ENCODE measurements around the gene PRDM5. TPM values are rescaled to one million over a fixed set of nuclear protein-coding genes. Genes with fewer than 3 reads are reported as not detected.

Gene PRDM5
- total RNA-seq, 2 donors from 2014 or later, result 9.9 to 18.9 TPM

DNA sequence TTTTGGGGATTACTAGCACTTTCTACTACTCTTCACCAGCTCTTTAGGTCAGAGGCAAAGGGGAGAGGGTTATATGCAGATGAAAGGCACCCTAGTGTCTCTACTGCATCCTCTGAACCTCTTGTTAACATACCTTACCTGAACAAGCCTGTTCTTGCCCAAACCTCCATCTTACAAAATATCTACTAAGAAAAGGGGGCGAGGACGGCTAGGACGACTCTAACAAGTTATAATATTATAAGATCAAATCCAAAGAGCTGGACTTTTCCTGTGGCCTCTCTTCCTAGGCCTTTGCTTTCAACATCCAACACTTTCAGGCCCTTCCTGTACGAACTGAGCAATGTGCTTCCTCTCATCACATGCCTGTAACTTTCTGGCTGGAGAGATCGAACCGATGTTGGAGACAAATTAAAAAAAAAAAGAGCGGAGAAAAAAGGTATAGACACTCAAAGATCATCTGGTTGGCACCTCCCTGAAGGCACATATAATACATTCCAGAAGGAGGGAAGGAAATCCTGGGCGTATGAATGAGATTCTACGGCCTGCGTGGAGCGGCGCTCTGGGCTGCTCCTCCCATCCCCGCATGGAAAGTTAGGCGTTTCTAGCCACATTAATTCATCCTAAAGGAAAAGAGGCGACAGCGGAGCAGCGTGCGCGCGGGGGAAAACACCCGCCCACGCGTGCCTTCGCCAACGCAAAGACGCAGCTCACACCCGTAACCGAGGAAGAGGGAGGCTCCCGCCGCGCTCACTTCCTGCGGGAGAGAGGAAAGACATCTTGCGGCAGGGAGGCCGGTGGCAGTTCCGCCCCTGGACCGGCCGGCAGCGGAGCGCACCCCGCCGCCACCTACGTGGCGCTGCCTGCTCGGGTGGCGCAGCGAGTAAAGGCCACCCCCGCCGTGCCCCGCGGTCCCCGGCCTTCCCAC is 808 bp downstream of the PRDM5 start:
- Histone ChIP-seq H3K27me3 (replicated peaks; ENCODE audit: insufficient read depth) (no peaks in the 10 kb centered on the region), H3K4me3 (peak overlapping the region; percentile 56 to 69), H3K4me1 (replicated peaks) (no peaks in the 10 kb centered on the region), H3K9me3 (no peaks in the 10 kb centered on the region), H3K36me3 (no peaks in the 10 kb centered on the region), H3K27ac (peak overlapping the region; percentile 87 to 88)
- DNase-seq (ENCODE audit: low spot score), result peak; percentile 46
- 1% methylated on average over 32 of the region's 51 CpGs for WGBS
- intact Hi-C loops (cut with DNase I), result no loop called here
- TF ChIP-seq POLR2AphosphoS5 (IDR thresholded peaks at IDR 0.05) (peak; percentile 22), POLR2A (IDR thresholded peaks at IDR 0.05) (peak; percentile 46)
- TF ChIP-seq, protein P1, sequence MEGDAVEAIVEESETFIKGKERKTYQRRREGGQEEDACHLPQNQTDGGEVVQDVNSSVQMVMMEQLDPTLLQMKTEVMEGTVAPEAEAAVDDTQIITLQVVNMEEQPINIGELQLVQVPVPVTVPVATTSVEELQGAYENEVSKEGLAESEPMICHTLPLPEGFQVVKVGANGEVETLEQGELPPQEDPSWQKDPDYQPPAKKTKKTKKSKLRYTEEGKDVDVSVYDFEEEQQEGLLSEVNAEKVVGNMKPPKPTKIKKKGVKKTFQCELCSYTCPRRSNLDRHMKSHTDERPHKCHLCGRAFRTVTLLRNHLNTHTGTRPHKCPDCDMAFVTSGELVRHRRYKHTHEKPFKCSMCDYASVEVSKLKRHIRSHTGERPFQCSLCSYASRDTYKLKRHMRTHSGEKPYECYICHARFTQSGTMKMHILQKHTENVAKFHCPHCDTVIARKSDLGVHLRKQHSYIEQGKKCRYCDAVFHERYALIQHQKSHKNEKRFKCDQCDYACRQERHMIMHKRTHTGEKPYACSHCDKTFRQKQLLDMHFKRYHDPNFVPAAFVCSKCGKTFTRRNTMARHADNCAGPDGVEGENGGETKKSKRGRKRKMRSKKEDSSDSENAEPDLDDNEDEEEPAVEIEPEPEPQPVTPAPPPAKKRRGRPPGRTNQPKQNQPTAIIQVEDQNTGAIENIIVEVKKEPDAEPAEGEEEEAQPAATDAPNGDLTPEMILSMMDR (IDR thresholded peaks at IDR 0.05), result no peak

DNA sequence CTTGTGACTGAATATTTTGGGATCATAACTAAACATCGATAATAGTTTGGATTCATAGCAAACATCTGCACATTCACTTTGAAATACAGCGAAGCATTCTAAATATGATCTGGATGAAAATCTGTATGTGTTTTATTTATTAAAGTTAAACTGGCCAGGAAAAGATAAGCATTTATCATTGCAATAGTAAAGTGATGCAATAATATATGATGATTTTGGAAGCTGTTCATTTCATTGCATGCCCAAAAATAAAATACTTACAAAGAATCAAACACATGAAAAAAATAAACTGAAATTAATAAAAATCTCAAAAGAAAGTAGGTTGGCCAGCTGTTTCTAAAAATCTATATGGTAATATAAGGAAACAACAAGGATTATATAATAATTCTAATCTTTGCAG is 1.9 kb downstream of the PRDM5 start:
- Histone ChIP-seq H3K9me3 (no peaks in the 10 kb centered on the region), H3K27me3 (replicated peaks; ENCODE audit: insufficient read depth) (no peaks in the 10 kb centered on the region), H3K27ac (no peak overlapping the region), H3K4me3 (no peak overlapping the region), H3K36me3 (no peaks in the 10 kb centered on the region), H3K4me1 (replicated peaks) (no peaks in the 10 kb centered on the region)
- no peak for DNase-seq (ENCODE audit: low spot score)
- TF ChIP-seq, protein P1 (IDR thresholded peaks at IDR 0.05), result no peak
- TF ChIP-seq POLR2A (IDR thresholded peaks at IDR 0.05) (no peak), POLR2AphosphoS5 (IDR thresholded peaks at IDR 0.05) (no peak)
- intact Hi-C loops (cut with DNase I), result no loop called here
- WGBS, result 86% methylated on average over 2 of the region's 2 CpGs

DNA sequence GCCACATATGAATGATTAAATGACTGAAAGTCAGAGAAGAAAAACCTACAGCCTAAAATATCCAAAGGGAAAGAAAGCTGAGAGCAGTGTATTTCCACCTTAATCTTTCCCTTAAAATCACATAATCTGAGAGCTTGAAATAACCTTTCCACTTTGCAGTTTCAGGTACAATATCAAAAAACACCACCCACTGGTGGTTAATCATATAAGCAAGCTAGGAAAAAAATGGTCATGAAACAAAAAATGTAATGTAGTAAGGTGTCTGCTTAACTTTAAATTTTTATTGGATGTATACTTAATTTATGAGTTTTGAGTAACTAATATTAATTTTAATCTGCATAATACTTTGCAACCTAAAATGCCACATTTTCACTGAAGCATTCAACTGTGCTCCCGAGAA is 3.2 kb downstream of the PRDM5 start:
- no peak for DNase-seq (ENCODE audit: low spot score)
- Histone ChIP-seq H3K27me3 (replicated peaks; ENCODE audit: insufficient read depth) (no peaks in the 10 kb centered on the region), H3K4me3 (no peak overlapping the region), H3K9me3 (no peaks in the 10 kb centered on the region), H3K27ac (no peak overlapping the region), H3K4me1 (replicated peaks) (no peaks in the 10 kb centered on the region), H3K36me3 (no peaks in the 10 kb centered on the region)
- intact Hi-C loops (cut with DNase I), result no loop called here
- TF ChIP-seq POLR2A (IDR thresholded peaks at IDR 0.05) (no peak), POLR2AphosphoS5 (IDR thresholded peaks at IDR 0.05) (no peak)
- TF ChIP-seq, protein P1 (IDR thresholded peaks at IDR 0.05), result no peak
- WGBS, result 90% methylated on average over 1 of the region's 1 CpG

DNA sequence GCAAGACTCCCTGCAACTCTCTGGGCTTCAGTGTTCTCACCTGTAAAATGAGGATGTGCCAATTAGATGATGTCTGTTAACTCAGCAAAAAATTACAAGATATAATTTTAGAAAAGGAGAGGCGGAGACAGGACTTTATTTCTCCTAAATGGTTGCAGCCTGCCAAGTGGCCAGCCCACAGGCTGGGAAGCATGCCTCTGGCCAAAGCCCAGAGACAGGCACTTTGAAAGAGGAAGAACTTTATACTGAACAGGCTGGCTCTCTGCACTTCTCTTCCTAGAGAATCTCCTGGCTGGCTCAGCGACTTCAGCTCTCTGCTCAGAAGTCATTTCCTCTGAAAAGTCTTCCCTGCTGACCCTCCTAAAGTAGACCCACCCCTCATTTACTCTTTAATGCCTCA is 3.7 kb downstream of the PRDM5 start:
- Histone ChIP-seq H3K4me3 (no peak overlapping the region), H3K27ac (no peak overlapping the region), H3K9me3 (no peaks in the 10 kb centered on the region), H3K36me3 (no peaks in the 10 kb centered on the region), H3K27me3 (replicated peaks; ENCODE audit: insufficient read depth) (no peaks in the 10 kb centered on the region), H3K4me1 (replicated peaks) (no peaks in the 10 kb centered on the region)
- no peak for TF ChIP-seq POLR2AphosphoS5 (IDR thresholded peaks at IDR 0.05)
- intact Hi-C loops (cut with DNase I), result no loop called here
- WGBS, result 30% methylated on average over 2 of the region's 2 CpGs
- DNase-seq (ENCODE audit: low spot score), result peak; percentile 14

DNA sequence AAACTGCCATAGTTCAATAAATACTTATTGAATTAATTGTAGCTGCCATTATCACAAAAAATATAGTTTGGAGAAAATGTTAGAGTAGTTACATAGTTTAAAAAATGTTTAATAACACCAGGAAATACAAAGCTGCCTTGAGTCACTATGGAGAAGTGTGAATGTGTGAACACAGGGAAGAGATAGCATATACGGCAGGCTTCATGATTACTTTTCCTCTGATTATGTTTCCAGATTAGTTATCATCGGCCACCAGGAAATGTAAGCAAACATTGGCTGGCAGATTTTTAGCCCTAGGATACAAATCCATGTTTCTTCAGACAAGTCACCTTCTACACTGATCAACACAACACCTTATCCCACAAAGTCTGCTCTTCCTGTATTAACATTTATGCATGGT is 4.4 kb downstream of the PRDM5 start:
- WGBS, result 36% methylated on average over 2 of the region's 2 CpGs
- intact Hi-C loops (cut with DNase I), result no loop called here
- Histone ChIP-seq H3K27ac (no peak overlapping the region), H3K9me3 (no peaks in the 10 kb centered on the region), H3K36me3 (no peaks in the 10 kb centered on the region), H3K4me1 (replicated peaks) (no peaks in the 10 kb centered on the region), H3K27me3 (replicated peaks; ENCODE audit: insufficient read depth) (no peaks in the 10 kb centered on the region), H3K4me3 (no peak overlapping the region)
- TF ChIP-seq POLR2AphosphoS5 (IDR thresholded peaks at IDR 0.05) (no peak), POLR2A (IDR thresholded peaks at IDR 0.05) (no peak)
- TF ChIP-seq, protein P1 (IDR thresholded peaks at IDR 0.05), result no peak
- DNase-seq (ENCODE audit: low spot score), result no peak

Measured in prostate gland (tissue), 2 donors.